ENCODE data around the gene ARID1B. TPM values are rescaled to one million over a fixed set of nuclear protein-coding genes. Genes with fewer than 3 reads are reported as not detected.

The ARID1B gene
- total and polyA plus RNA-seq, 2 of the 4 experiments (the other 2 are of a cell fraction): 14.5 to 20.1 TPM

DNA sequence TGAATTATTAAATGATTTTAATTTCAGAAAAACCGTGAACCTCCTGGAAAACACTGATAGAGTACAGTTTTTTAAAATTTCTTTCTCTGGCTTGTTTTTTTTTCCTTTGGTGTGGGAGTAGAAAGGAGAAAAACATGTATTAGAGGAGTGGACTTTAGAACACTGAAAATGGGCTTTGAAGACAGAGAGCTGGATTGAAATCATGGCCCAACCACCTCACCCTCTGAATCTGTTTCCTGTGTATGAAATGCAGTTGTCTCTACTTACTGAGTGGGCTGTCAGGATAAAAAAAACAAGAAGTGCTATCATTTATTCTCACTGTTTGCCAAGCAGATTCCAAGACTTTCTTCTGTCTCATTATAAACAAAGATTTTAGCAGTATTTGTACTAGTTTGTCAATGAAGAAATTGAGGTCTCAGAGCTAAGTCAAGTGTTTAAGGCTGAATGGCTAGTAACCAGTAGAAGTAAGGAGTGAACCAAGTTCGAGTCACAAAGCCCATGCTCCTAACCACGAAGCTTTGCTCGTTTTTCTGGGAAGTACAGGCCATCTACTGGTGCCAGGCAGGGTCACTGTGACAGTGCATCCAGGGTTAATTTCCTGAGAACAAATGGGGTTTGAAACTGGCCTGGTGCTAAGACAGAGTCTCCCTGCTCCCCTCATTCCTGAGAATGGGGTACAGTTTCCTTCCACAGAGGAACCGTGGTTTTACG, 289.8 kb downstream of the ARID1B start:
- Histone ChIP-seq H3K27ac (ENCODE audit: insufficient read depth, low read length) (0 out of 2 replicates have a peak overlapping the region, but pooled peaks have one; percentile 7), H3K9me1 (ENCODE audit: insufficient read depth, low read length) (peaks cover 11% of the 10 kb centered on the region), H3K9me3 (ENCODE audit: control insufficient read depth, insufficient read depth, low read length) (no peaks in the 10 kb centered on the region), H4K8ac (ENCODE audit: low read depth in 2 of 2, low read length in 2 of 2) (no peak overlapping the region), H3K4me2 (ENCODE audit: low read depth, low read length) (no peak overlapping the region), H4K20me1 (ENCODE audit: insufficient read depth, low read length) (peaks cover 32% of the 10 kb centered on the region), H3K9ac (ENCODE audit: low read depth, low read length) (no peak overlapping the region), H3K36me3 (ENCODE audit: control insufficient read depth, insufficient read depth, low read length) (no peaks in the 10 kb centered on the region), H3K4ac (ENCODE audit: low read depth, low read length) (no peak overlapping the region), H2BK20ac (ENCODE audit: low read depth, low read length) (no peak overlapping the region), H2BK15ac (ENCODE audit: low read depth, low read length) (no peak overlapping the region), H2AK9ac (replicated peaks; ENCODE audit: low read depth, low read length, poor library complexity) (no peak overlapping the region), H3K23ac (ENCODE audit: low read depth, low read length) (no peak overlapping the region), H3K4me3 (ENCODE audit: insufficient read depth, low read depth, low read length) (no peak overlapping the region), H4K91ac (ENCODE audit: insufficient read depth, low read depth, low read length) (no peak overlapping the region), H2AFZ (replicated peaks; ENCODE audit: low read length, poor library complexity) (no peak overlapping the region), H2AK5ac (ENCODE audit: low read depth, low read length) (no peak overlapping the region), H3K14ac (replicated peaks; ENCODE audit: low read depth, low read length) (0 out of 2 replicates have a peak overlapping the region, but pooled peaks have one; percentile 10), H3K56ac (ENCODE audit: extremely low read depth, insufficient read depth, low read length) (no peak overlapping the region), H4K5ac (ENCODE audit: low read depth, low read length) (no peak overlapping the region), H2BK120ac (ENCODE audit: low read depth, low read length) (no peak overlapping the region), H2BK5ac (ENCODE audit: low read depth, low read length, poor library complexity, severe bottlenecking) (no peak overlapping the region), H3K18ac (ENCODE audit: low read depth, low read length) (no peak overlapping the region), H3K4me1 (ENCODE audit: control insufficient read depth, insufficient read depth, low read length) (peaks cover 22% of the 10 kb centered on the region), H3K27me3 (ENCODE audit: control insufficient read depth, insufficient read depth, low read length) (no peaks in the 10 kb centered on the region), H3K79me1 (ENCODE audit: low read depth in 1 of 2, low read length in 2 of 2) (peaks cover 36 to 66% of the 10 kb centered on the region in 2 experiments)
- intact Hi-C loops (cut with micrococcal nuclease) (no loop called here), dilution Hi-C loops (cut with HindIII; ENCODE audit: low sequenced_read_pairs, unreplicated experiment) (no loop called here), in situ Hi-C loops (cut with MboI; ENCODE audit: low sequenced_read_pairs) (no loop called here)
- BruUV-seq (replicated peaks): no TSS peak
- no CpG with 5 or more reads among the region's 6 CpGs for WGBS, 2 experiments (ENCODE audit: extremely low coverage in 2 of 2, insufficient read length in 1 of 2)
- TF ChIP-seq CEBPB (IDR thresholded peaks at IDR 0.05; ENCODE audit: low read depth, low read length): no peak
- TF ChIP-seq MXI1 (IDR thresholded peaks at IDR 0.05; ENCODE audit: borderline replicate concordance, low read depth, low read length): no peak
- TF ChIP-seq RCOR1 (IDR thresholded peaks at IDR 0.05; ENCODE audit: insufficient replicate concordance, low read length): no peak
- TF ChIP-seq SMC3 (IDR thresholded peaks at IDR 0.05; ENCODE audit: low read depth, low read length): no peak
- TF ChIP-seq MAZ (IDR thresholded peaks at IDR 0.05; ENCODE audit: borderline replicate concordance, low read depth, low read length): no peak
- TF ChIP-seq RAD21 (IDR thresholded peaks at IDR 0.05; ENCODE audit: low read length): no peak
- TF ChIP-seq, protein P1, sequence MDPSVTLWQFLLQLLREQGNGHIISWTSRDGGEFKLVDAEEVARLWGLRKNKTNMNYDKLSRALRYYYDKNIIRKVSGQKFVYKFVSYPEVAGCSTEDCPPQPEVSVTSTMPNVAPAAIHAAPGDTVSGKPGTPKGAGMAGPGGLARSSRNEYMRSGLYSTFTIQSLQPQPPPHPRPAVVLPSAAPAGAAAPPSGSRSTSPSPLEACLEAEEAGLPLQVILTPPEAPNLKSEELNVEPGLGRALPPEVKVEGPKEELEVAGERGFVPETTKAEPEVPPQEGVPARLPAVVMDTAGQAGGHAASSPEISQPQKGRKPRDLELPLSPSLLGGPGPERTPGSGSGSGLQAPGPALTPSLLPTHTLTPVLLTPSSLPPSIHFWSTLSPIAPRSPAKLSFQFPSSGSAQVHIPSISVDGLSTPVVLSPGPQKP (IDR thresholded peaks at IDR 0.05; ENCODE audit: borderline replicate concordance, low read depth, low read length): no peak
- TF ChIP-seq, protein P2, sequence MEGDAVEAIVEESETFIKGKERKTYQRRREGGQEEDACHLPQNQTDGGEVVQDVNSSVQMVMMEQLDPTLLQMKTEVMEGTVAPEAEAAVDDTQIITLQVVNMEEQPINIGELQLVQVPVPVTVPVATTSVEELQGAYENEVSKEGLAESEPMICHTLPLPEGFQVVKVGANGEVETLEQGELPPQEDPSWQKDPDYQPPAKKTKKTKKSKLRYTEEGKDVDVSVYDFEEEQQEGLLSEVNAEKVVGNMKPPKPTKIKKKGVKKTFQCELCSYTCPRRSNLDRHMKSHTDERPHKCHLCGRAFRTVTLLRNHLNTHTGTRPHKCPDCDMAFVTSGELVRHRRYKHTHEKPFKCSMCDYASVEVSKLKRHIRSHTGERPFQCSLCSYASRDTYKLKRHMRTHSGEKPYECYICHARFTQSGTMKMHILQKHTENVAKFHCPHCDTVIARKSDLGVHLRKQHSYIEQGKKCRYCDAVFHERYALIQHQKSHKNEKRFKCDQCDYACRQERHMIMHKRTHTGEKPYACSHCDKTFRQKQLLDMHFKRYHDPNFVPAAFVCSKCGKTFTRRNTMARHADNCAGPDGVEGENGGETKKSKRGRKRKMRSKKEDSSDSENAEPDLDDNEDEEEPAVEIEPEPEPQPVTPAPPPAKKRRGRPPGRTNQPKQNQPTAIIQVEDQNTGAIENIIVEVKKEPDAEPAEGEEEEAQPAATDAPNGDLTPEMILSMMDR (conservative IDR thresholded peaks at IDR 0.05; ENCODE audit: low read depth, low read length): no peak
- TF ChIP-seq POLR2A (IDR thresholded peaks at IDR 0.05; ENCODE audit: low read depth, low read length): no peak
- no peak for TF ChIP-seq CHD1 (IDR thresholded peaks at IDR 0.05; ENCODE audit: low read depth, low read length)
- POLR2A ChIA-PET (ENCODE audit: unreplicated experiment): no interaction called here
- peak; percentile 29 for DNase-seq
- CTCF ChIA-PET: no interaction called here
- peak; percentile 50 for ATAC-seq (ENCODE audit: low read depth)

Data from IMR-90 (cell line).